Neural crest cell (in vitro differentiated cells): ENCODE results near the gene ITGB3. TPM values are rescaled to one million over a fixed set of nuclear protein-coding genes. Genes with fewer than 3 reads are reported as not detected.

ENCODE experiments used
- DNase-seq: peaks from one replicate; pipeline ENCODE4 v3.0.0; 2021; ENCODE audit warnings: low read depth, mixed read lengths, low spot score
- H3K27ac Mint-ChIP-seq: one replicate; pipeline ENCODE4 v1.8.0; 2021; ENCODE audit warnings: mild to moderate bottlenecking, mixed read lengths; ENCODE audit not compliant: unreplicated experiment
- H3K27me3 Mint-ChIP-seq: 2 replicates; pipeline ENCODE4 v1.8.0; 2021; ENCODE audit warnings: low read depth, mild to moderate bottlenecking, mixed read lengths
- H3K36me3 Mint-ChIP-seq: 2 replicates; pipeline ENCODE4 v1.8.0; 2021; ENCODE audit warnings: low read depth, mild to moderate bottlenecking, mixed read lengths
- H3K4me1 Mint-ChIP-seq: 2 replicates; pipeline ENCODE4 v1.8.0; 2021; ENCODE audit warnings: mixed read lengths
- H3K4me3 Mint-ChIP-seq: one replicate; pipeline ENCODE4 v1.8.0; 2021; ENCODE audit warnings: mild to moderate bottlenecking, mixed read lengths
- H3K9me3 Mint-ChIP-seq: 2 replicates; pipeline ENCODE4 v1.8.0; 2021; ENCODE audit warnings: mixed read lengths
- CTCF ChIP-seq: fragments of 200-600 bp; sonication (generic); conservative IDR thresholded peaks from 2 replicates; pipeline ENCODE4 v1.5.0; 2021; ENCODE audit warnings: antibody characterized with exemption, mild to moderate bottlenecking
- total RNA-seq: library from RNA; stranded (reverse); gene quantifications from 2 replicates; pipeline ENCODE4 v1.2.1, GENCODE V29; 2021

ITGB3 gene
- total RNA-seq, 1 donor from 2014 or later: 0.09 TPM

- H3K4me3 Mint-ChIP-seq: no peak overlapping the region
- H3K27ac Mint-ChIP-seq: no peak overlapping the region
- TF ChIP-seq CTCF: no peak
- no peak for DNase-seq
- H3K9me3 Mint-ChIP-seq: no peaks in the 10 kb centered on the region
- H3K4me1 Mint-ChIP-seq: peaks cover 2% of the 10 kb centered on the region
- peaks cover 20% of the 10 kb centered on the region for H3K27me3 Mint-ChIP-seq
- no peaks in the 10 kb centered on the region for H3K36me3 Mint-ChIP-seq
These were observed 18.1 kb upstream of the ITGB3 start for GRCh38 chr17:47235506-47235905.

DNA sequence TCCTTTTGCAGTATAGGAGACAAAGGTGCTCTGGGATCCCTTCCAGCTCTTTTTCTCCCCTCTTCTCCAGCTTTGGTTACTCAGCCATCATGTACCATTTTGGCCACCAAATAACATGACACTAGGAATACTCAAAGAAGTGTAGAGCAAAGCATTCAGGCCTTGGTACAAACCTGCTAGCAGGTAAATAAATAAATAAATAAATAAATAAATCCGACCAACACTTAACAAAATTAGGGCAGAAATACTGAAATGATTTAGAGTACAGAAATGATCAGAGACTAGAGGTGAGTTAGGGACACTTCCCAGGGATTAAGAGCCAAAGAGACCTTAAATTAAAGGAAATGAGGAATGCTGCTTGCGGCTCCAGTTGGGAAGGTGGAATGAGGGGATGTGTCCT is 17.7 kb upstream of the ITGB3 start:
- Mint-ChIP-seq H3K36me3 (no peaks in the 10 kb centered on the region), H3K27me3 (peaks cover 15% of the 10 kb centered on the region), H3K27ac (no peak overlapping the region), H3K9me3 (no peaks in the 10 kb centered on the region), H3K4me1 (no peaks in the 10 kb centered on the region), H3K4me3 (no peak overlapping the region)
- TF ChIP-seq CTCF: no peak
- no peak for DNase-seq

DNA sequence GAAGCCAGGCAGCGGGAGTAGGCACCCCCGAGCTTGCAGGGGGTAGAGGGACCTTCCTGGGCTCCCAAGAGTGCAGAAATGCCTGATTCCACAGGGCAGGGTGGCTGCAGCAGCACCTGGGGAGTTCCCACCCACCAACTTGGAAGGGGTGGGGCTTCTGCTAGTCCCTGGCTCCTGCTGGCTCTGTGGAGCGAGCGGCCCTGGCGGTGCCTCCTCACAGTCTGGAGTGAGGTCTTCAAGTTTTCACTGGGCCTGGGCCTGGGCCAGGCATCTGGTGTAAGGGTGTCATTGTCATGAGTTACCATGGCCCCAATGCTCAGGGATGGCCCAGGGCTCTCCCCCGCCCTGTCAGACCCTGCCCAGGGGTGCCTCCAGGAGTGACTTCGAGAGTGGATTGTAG is 15.8 kb upstream of the ITGB3 start:
- H3K36me3 Mint-ChIP-seq: no peaks in the 10 kb centered on the region
- H3K4me1 Mint-ChIP-seq: no peaks in the 10 kb centered on the region
- H3K9me3 Mint-ChIP-seq: no peaks in the 10 kb centered on the region
- DNase-seq: no peak
- TF ChIP-seq CTCF: no peak
- H3K27me3 Mint-ChIP-seq: peaks cover 3% of the 10 kb centered on the region
- H3K27ac Mint-ChIP-seq: no peak overlapping the region
- no peak overlapping the region for H3K4me3 Mint-ChIP-seq

DNA sequence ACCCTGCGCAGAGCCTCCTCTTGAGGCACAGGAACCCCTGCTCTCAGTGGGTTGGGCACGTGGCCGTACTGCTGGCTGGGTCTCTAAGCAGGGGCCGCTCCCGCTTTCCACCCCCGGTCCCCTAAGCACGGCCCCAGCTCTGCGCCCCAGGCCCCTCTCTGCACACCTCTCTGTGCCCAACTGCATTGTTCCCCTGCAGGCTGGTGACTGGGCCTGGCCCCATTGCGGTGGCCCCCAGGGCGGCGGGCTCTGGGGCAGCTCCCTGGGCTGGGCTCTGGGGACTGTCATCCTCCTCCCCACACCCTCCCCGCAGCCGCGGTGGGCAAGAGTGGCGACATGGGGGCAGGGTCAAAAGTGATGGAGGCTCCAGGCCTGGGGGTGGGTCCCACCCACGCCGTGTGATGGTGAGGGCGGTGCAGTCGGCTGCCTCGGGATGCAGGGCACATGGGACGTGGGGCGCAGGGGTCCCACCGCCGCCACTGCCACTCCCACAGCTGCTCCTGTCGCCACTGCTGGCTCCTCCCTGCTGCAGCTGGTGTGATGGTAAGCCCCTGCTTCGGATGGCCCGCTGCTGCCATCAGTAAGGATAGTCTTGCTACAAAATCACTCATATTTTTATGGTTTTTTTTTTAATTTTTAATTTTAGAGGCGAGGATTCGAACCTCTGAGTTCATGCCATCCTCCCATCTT is 15.2 kb upstream of the ITGB3 start:
- DNase-seq: no peak
- Mint-ChIP-seq H3K27me3 (no peaks in the 10 kb centered on the region), H3K4me1 (no peaks in the 10 kb centered on the region), H3K4me3 (no peak overlapping the region), H3K9me3 (no peaks in the 10 kb centered on the region), H3K27ac (no peak overlapping the region), H3K36me3 (no peaks in the 10 kb centered on the region)
- no peak for TF ChIP-seq CTCF

DNA sequence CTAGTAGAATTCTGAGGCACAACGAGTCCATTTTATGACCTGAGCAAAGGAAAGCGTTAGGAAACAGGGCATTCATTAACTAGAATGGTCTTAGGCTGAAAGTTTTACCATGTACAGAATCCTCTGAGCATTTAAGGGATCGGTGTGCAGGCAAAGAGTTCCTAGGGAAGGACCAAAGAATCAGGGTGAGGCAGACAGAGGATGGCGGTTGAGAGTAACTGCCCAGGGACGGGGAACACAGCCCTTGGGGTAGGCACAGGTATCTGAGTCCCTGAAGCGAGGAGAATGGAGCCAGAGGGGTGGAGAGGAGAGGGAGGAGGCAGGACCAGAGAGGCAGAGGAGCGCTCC is 14.0 kb upstream of the ITGB3 start:
- H3K36me3 Mint-ChIP-seq: no peaks in the 10 kb centered on the region

More for the DNA sequence above, 14.0 kb upstream of the ITGB3 start:
- Mint-ChIP-seq H3K4me3 (no peak overlapping the region), H3K9me3 (no peaks in the 10 kb centered on the region), H3K27ac (no peak overlapping the region), H3K27me3 (peaks cover 2% of the 10 kb centered on the region), H3K4me1 (no peaks in the 10 kb centered on the region)
- TF ChIP-seq CTCF: no peak
- no peak for DNase-seq
